Psoas muscle (tissue), 8 donors: ENCODE measurements around the gene APIP. TPM values are rescaled to one million over a fixed set of nuclear protein-coding genes. Genes with fewer than 3 reads are reported as not detected.

Experiments used
- ATAC-seq, 4 donors: fragments of 200-7000 bp; cut with Tn5 transposase; one replicate each; pipeline ENCODE4 v1.9.1; 2020; ENCODE audit warnings: moderate library complexity in 3 of 4, mild to moderate bottlenecking in 2 of 4
- DNase-seq, 2 donors: peaks; one replicate each; pipeline ENCODE4 v3.0.0-alpha.2; 2020
- H3K27ac ChIP-seq: fragments of 200-600 bp; one replicate; pipeline ENCODE4 v1.8.0; 2022
- H3K27me3 ChIP-seq, 3 donors: fragments of 200-600 bp in 1 of 3; one replicate each; pipeline versions ENCODE4 v1.6.1 to v1.8.0; 2013 to 2022; ENCODE audit warnings: low read length in 2 of 3, mild to moderate bottlenecking in 2 of 3, moderate library complexity in 1 of 3; ENCODE audit not compliant: insufficient read depth in 3 of 3
- H3K36me3 ChIP-seq, 2 donors: fragments of 200-600 bp in 1 of 2; one replicate each; pipeline versions ENCODE4 v1.6.1 to v1.8.0; 2013 to 2022; ENCODE audit warnings: low read depth in 1 of 2, mild to moderate bottlenecking in 1 of 2, moderate library complexity in 1 of 2; ENCODE audit not compliant: insufficient read depth in 1 of 2
- H3K4me1 ChIP-seq: fragments of 200-600 bp; one replicate; pipeline ENCODE4 v1.8.0; 2022
- H3K4me3 ChIP-seq: fragments of 200-600 bp; one replicate; pipeline ENCODE4 v1.8.0; 2022; ENCODE audit warnings: mild to moderate bottlenecking
- H3K9me3 ChIP-seq: fragments of 200-600 bp; one replicate; pipeline ENCODE4 v1.8.0; 2022
- CTCF ChIP-seq: fragments of 200-600 bp; IDR thresholded peaks from one replicate; pipeline ENCODE4 v1.8.0; 2022; ENCODE audit warnings: antibody characterized with exemption
- WGBS, 3 donors: extraction: QIAGEN DNeasy Blood & Tissue Kit; methylation state at CpG; one replicate each; pipeline versions ENCODE4 v1.1.6 to v1.1.7; 2013; 5-methylcytosine and 5-hydroxymethylcytosine counted together
- intact Hi-C, 2 donors: fragments of 100-400 bp; cut with DNase I; formaldehyde crosslinking; loops; one replicate each; pipeline versions ENCODE4 v1.11.0 to v1.14.2; 2022
- polyA plus RNA-seq, 3 donors: library from polyadenylated mRNA; stranded (reverse); fragments of 200-250 nt; gene quantifications; one replicate each; pipeline ENCODE4 v1.2.3, GENCODE V29; 2013
- total RNA-seq, 4 donors: library from RNA; stranded (reverse); fragmentation: NEBNext Ultra II Directional in 2 of 4; extraction: Animal tissue kit (Norgen Biotek cat#: 25700) in 2 of 4; gene quantifications; one replicate each; pipeline versions ENCODE4 v1.2.1 to v1.2.4, GENCODE V29; 2021 to 2023
- donor health status: healthy with polysubstance abuse.
- donor health status: DM: no; HTN: no; CAD: no; lungs with moderate emphysema.
- donor health status: Bipolar disorder and iron deficiency.
- donor health status: healthy.
- donor health status: DM: yes; HTN: yes; CAD: no.
- donor health status: DM: no; HTN: no; CAD: no.
- donor health status: DM: no; HTN: no; CAD: no.
- donor health status: DM: yes; HTN: yes; CAD: no.

Gene APIP
- total and polyA plus RNA-seq, 7 donors, result 24.1 to 47.2 (median 40.9) TPM

DNA sequence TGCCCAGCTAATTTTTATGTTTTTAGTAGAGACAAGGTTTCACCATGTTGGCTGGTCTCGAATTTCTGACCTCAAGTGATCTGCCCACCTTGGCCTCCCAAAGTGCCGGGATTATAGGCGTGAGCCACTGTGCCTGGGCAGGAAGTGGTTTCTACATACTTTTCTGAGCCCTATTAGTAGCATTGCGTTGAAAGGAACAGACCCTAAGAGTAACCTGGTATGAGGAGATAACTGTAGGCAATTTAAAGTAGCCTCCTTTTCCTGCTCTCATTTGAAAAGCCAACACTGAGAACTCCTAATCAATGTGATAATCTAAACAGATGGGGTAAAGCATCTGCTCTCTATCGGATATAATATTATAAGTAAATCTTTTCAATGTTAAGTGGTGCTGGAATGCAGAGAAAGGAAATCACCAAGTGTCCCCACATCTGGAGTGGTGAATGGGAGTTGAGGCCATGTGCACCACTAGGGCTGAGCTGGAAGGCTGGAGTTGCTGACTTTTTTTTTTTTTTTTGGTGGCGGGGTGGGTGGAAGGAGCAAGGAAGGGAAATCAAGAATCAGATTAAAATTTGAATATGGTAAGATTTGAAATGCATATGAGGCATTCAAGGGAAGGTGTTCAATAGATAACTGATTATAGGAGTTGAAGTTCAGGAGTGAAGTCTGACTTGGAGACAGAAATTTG, 20.9 kb upstream of the APIP start:
- H3K27ac ChIP-seq, result no peak overlapping the region
- no peak for ATAC-seq
- no peak for TF ChIP-seq CTCF
- H3K27me3 ChIP-seq, result no peaks in the 10 kb centered on the region
- DNase-seq, result no peak
- intact Hi-C loops, result no loop called here
- WGBS, 3 donors, result 88 to 94% (median 93%) methylated on average over 6 of the region's 6 CpGs
- H3K4me1 ChIP-seq, result peaks cover 9% of the 10 kb centered on the region
- no peaks in the 10 kb centered on the region for H3K9me3 ChIP-seq
- H3K36me3 ChIP-seq, result peaks cover 0 to 20% of the 10 kb centered on the region in 2 donors
- no peak overlapping the region for H3K4me3 ChIP-seq

GRCh38 chr11:34929794-34930763, 13.9 kb upstream of the APIP start:
- Histone ChIP-seq H3K9me3 (no peaks in the 10 kb centered on the region), H3K27ac (no peak overlapping the region), H3K4me1 (peaks cover 30% of the 10 kb centered on the region), H3K36me3 (peaks cover 0 to 27% of the 10 kb centered on the region in 2 donors), H3K27me3 (no peaks in the 10 kb centered on the region), H3K4me3 (no peak overlapping the region)
- ATAC-seq, result no peak
- intact Hi-C loops, result loop anchor here in 1 of 2 donors (5.0 kb wide), 2 partner anchors 307 to 462 kb away; no protein-coding TSS in a partner anchor
- TF ChIP-seq CTCF, result no peak
- no peak for DNase-seq
- 90 to 94% (median 92%) methylated on average over 11 of the region's 11 CpGs for WGBS, 3 donors

DNA sequence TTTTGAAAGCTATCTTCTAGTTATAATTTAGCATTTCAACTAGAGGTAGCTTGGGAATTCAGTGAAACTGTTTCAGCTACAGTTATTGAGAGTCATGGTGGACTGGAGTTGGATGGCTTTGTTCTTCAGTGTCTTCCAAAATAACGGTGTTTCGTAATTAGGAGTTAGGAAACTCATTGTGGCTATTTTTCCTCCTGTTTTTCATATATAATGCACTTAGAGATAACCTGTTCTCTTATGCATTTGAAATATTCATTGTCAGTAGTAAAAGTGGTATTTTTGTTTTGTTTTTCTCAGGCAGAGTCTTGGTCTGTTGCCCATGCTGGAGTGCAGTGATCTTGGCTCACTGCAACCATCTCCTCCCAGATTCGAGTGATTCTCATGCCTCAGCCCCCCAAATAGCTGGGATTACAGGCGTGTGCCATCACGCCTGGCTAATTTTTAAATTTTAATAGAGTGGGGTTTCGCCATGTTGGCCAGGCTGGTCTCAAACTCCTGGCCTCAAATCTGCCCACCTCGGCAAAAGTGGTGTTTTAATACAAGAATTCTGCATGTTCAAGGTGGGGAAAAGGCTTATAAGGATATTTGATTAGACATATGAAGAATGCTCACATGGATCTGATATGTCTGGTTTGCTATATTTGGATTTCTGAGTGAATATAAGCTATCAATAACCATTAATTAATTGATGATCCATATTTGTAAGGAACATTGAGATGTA, 12.9 kb upstream of the APIP start:
- intact Hi-C loops, result loop anchor here in 1 of 2 donors (5.0 kb wide), 2 partner anchors 308 to 463 kb away; no protein-coding TSS in a partner anchor
- no peak for TF ChIP-seq CTCF
- ATAC-seq, result peak in 1 of 4 donors; percentile 44
- H3K9me3 ChIP-seq, result no peaks in the 10 kb centered on the region
- H3K36me3 ChIP-seq, result peaks cover 0 to 25% of the 10 kb centered on the region in 2 donors
- H3K27ac ChIP-seq, result no peak overlapping the region
- no peak for DNase-seq
- 51 to 73% (median 55%) methylated on average over 7 of the region's 7 CpGs for WGBS, 3 donors
- H3K4me3 ChIP-seq, result no peak overlapping the region
- peaks cover 39% of the 10 kb centered on the region for H3K4me1 ChIP-seq
- H3K27me3 ChIP-seq, result no peaks in the 10 kb centered on the region

DNA sequence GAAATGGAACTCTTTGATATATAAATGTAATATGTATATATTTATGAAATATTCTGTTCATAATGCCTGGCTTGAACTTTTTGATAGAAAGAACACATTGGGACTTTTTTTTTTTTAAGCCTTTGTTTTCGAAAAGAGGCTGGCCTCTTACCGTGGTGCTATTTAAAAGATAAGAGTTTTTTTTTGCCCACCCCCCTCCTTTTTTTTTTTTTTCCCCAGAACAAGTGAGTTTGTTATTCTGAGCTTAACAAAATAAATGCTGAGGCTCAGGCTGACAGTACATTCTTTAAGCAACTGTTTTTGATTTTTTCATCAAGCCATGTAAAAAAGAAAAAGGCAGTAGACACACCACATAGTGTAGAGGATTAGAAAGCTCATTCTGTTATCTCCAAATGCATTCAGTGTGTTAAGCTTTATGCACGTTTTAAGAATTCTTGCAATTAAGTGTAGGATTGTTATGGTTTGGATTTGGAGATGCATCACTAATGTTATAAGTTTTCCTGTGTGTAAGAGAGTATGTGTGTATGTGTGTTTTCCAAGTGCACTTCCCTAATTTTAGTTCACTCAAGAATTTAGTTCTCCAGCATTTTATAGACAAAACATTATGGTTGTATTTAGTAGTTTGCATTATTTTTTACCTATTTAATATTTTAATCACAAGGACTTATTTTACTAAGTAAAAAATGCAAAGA, 12.2 kb upstream of the APIP start:
- peaks cover 47% of the 10 kb centered on the region for H3K4me1 ChIP-seq
- no peak for ATAC-seq

More for the DNA sequence above, 12.2 kb upstream of the APIP start:
- Histone ChIP-seq H3K27me3 (no peaks in the 10 kb centered on the region), H3K27ac (no peak overlapping the region), H3K36me3 (peaks cover 0 to 21% of the 10 kb centered on the region in 2 donors), H3K9me3 (no peaks in the 10 kb centered on the region), H3K4me3 (no peak overlapping the region)
- no peak for DNase-seq
- TF ChIP-seq CTCF, result no peak
- intact Hi-C loops, result loop anchor here in 1 of 2 donors (5.0 kb wide), 2 partner anchors 309 to 464 kb away; no protein-coding TSS in a partner anchor
- WGBS, 3 donors, result 55 to 69% (median 63%) methylated on average over 3 of the region's 3 CpGs
